ENCODE data around the gene RIMS1. TPM values are rescaled to one million over a fixed set of nuclear protein-coding genes. Genes with fewer than 3 reads are reported as not detected.
A peak's percentile ranks its signal among the peaks of the same experiment; 100 is the strongest.

RIMS1 gene
- total and polyA plus RNA-seq, 2 of the 13 experiments (the other 11 are each of a cell fraction or from before 2014, with no cell fraction given), result not detected

- no peak for TF ChIP-seq CCAR2 (optimal IDR thresholded peaks at IDR 0.05; ENCODE audit: low read depth, low read length)
- no peak for TF ChIP-seq HMG20B (CRISPR knock-in tag; conservative IDR thresholded peaks at IDR 0.05)
- no peak for TF ChIP-seq TFDP1 (CRISPR knock-in tag; IDR thresholded peaks at IDR 0.05; ENCODE audit: borderline replicate concordance)
- no peak for TF ChIP-seq STAT6 (CRISPR knock-in tag; IDR thresholded peaks at IDR 0.05; ENCODE audit: borderline replicate concordance)
- TF ChIP-seq SRSF4 (IDR thresholded peaks at IDR 0.05; ENCODE audit: low read depth, low read length, poor library complexity, severe bottlenecking), result no peak
- no peak for TF ChIP-seq FOXA1 (IDR thresholded peaks at IDR 0.05)
- no peak for TF ChIP-seq FOXA1 (CRISPR knock-in tag; IDR thresholded peaks at IDR 0.05)
- no peak for TF ChIP-seq ZNF746 (CRISPR knock-in tag; IDR thresholded peaks at IDR 0.05)
- TF ChIP-seq BRCA1 (CRISPR knock-in tag; IDR thresholded peaks at IDR 0.05), result no peak
- no peak for TF ChIP-seq ZUFSP (CRISPR knock-in tag; IDR thresholded peaks at IDR 0.05; ENCODE audit: borderline replicate concordance)
- TF ChIP-seq ZNF382 (CRISPR knock-in tag; IDR thresholded peaks at IDR 0.05; ENCODE audit: borderline replicate concordance), result no peak
- peak; percentile 34; the same call in 1 of the 2 replicates for TF ChIP-seq ZKSCAN1 (IDR thresholded peaks at IDR 0.05; ENCODE audit: low read length)
- TF ChIP-seq, protein P1, sequence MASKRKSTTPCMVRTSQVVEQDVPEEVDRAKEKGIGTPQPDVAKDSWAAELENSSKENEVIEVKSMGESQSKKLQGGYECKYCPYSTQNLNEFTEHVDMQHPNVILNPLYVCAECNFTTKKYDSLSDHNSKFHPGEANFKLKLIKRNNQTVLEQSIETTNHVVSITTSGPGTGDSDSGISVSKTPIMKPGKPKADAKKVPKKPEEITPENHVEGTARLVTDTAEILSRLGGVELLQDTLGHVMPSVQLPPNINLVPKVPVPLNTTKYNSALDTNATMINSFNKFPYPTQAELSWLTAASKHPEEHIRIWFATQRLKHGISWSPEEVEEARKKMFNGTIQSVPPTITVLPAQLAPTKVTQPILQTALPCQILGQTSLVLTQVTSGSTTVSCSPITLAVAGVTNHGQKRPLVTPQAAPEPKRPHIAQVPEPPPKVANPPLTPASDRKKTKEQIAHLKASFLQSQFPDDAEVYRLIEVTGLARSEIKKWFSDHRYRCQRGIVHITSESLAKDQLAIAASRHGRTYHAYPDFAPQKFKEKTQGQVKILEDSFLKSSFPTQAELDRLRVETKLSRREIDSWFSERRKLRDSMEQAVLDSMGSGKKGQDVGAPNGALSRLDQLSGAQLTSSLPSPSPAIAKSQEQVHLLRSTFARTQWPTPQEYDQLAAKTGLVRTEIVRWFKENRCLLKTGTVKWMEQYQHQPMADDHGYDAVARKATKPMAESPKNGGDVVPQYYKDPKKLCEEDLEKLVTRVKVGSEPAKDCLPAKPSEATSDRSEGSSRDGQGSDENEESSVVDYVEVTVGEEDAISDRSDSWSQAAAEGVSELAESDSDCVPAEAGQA (IDR thresholded peaks at IDR 0.05; ENCODE audit: low read depth), result no peak
- TF ChIP-seq, protein P1 (CRISPR knock-in tag; IDR thresholded peaks at IDR 0.05; ENCODE audit: borderline replicate concordance), result no peak
- no peak for TF ChIP-seq NFKB2 (CRISPR knock-in tag; IDR thresholded peaks at IDR 0.05; ENCODE audit: borderline replicate concordance)
- 0 out of 2 replicates have a peak, but pooled peaks have one; percentile 34 for TF ChIP-seq FOSL2 (CRISPR knock-in tag; IDR thresholded peaks at IDR 0.05)
These were observed 525.7 kb downstream of the RIMS1 start (continued) for GRCh38 chr6:72411872-72412708.

All from HepG2 (cell line).